ENCODE measurements around the gene UNC119B.

- no peak for TF ChIP-seq KLF8 (tag by site-specific recombination; IDR thresholded peaks at IDR 0.05)
- no peak for TF ChIP-seq CTCF (tag by site-specific recombination; IDR thresholded peaks at IDR 0.05)
- no peak for TF ChIP-seq ZNF416 (tag by site-specific recombination; IDR thresholded peaks at IDR 0.05)
- no peak for TF ChIP-seq ZBTB8A (tag by site-specific recombination; IDR thresholded peaks at IDR 0.05)
Measured at GRCh38 chr12:120686151-120686689, 24.0 kb upstream of the UNC119B start.

Data from HEK293 (cell line).